Measurements from ENCODE around the gene XYLT1.
"Not testable (repeated sequence)": the region's sequence is repeated elsewhere in the genome, so short reads cannot be mapped to it uniquely, and the experiment has no call there.

GRCh38 chr16:17306211-17306610, 164.5 kb downstream of the XYLT1 start:
- not testable (repeated sequence) for TF ChIP-seq ZNF544 (tag by site-specific recombination; IDR thresholded peaks at IDR 0.05); CTCF (tag by site-specific recombination; IDR thresholded peaks at IDR 0.05); ZBTB26 (tag by site-specific recombination; optimal IDR thresholded peaks at IDR 0.05); ZNF660 (tag by site-specific recombination; IDR thresholded peaks at IDR 0.05); ZNF138 (tag by site-specific recombination; IDR thresholded peaks at IDR 0.05; ENCODE audit: borderline replicate concordance); ZSCAN18 (tag by site-specific recombination; IDR thresholded peaks at IDR 0.05); ZNF2 (tag by site-specific recombination; IDR thresholded peaks at IDR 0.05); ZNF23 (tag by site-specific recombination; IDR thresholded peaks at IDR 0.05; ENCODE audit: borderline replicate concordance)

All from HEK293 (cell line).